ENCODE data around the gene PTPN6.
A peak's percentile ranks its signal among the peaks of the same experiment; 100 is the strongest.

Gene PTPN6

GRCh38 chr12:6975297-6976032 lies 24.3 kb downstream of the PTPN6 start:
- no peak for DNase-seq

- no peak for DNase-seq
Observed at GRCh38 chr12:6977653-6978052, 26.5 kb downstream of the PTPN6 start.

- no peak for DNase-seq
Observed at GRCh38 chr12:6978188-6978587, 27.0 kb downstream of the PTPN6 start.

- DNase-seq = no peak
Observed at GRCh38 chr12:6978611-6979011, 27.5 kb downstream of the PTPN6 start.

DNA sequence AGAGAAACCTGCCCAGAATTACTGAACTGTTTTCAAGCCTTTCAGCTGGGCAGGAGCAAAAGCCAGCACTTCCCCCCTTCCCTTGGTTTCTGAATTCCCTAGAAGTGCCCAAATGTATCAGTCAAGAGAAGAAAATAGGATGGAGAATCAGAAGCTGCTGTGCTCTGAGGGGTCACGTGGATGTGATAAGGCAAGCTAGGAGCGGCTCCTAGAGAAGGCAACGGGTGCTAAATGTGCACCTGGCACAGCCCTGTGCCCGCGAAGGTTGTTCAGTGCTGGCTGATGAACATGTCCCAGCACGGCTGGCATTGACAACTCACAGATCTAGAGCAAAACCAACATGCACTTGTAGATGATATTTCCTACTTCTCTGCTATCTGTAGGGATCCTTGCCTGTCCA lies 27.9 kb downstream of the PTPN6 start:
- no peak for DNase-seq

GRCh38 chr12:6979453-6979852 lies 28.3 kb downstream of the PTPN6 start:
- DNase-seq = no peak

DNA sequence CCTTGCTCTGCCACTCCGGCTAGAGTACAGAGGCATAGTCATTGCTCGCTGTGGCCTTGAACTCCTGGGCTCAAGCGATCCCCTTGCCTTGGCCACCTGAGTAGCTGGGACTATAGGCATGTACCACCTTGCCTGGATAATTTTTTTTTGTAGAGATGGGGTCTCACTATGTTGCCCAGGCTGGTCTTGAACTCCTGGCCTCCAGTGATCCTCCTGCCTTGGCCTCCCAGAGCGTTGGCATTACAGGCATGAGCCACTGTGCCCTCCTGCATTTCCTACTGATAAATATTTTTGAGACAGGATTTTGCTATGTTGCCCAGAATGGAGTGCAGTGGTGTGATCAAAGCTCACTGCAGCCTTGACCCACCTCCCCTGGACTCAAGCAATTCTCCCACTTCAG lies 28.9 kb downstream of the PTPN6 start:
- no peak for DNase-seq

DNA sequence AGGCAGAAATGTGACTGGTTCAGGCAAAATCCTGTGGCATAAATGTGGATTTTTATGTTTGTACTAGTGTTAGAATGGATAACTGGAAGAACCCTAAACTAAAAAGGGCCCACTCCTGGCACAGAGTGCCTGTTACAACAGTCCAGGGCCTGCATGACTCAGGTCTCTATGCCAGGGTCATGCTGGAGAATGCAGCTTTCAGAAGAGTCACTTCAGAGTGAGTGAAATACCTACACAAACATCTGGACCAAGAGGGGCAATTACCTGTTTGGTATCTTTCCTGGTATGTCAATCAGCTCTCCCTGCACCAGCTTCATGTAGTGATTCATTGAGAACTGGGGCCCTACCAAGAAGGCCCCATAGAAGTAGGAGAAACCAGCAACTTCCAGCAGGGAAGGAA lies 29.6 kb downstream of the PTPN6 start:
- DNase-seq = no peak

- DNase-seq = no peak
Observed at GRCh38 chr12:6981152-6982052, 30.2 kb downstream of the PTPN6 start.

DNA sequence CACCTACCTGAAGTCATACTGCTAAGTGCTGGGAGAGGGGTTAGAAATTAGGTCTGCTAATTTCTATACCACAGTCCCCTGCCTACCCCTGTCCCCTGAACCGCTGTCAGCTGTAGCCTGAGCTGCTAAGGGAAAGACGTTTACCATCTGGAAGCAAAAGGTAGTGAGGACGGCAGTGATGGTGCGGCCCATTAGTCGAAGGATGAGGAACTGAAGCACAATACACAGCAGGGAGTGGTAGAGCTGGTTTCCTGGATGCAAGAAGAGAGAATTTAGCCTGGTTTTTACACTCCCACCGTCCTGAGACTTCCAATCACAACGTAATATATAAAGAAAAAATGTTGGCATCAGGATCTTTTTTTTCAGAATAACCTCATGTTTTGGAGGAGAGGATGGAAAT lies 31.4 kb downstream of the PTPN6 start:
- DNase-seq = no peak

DNA sequence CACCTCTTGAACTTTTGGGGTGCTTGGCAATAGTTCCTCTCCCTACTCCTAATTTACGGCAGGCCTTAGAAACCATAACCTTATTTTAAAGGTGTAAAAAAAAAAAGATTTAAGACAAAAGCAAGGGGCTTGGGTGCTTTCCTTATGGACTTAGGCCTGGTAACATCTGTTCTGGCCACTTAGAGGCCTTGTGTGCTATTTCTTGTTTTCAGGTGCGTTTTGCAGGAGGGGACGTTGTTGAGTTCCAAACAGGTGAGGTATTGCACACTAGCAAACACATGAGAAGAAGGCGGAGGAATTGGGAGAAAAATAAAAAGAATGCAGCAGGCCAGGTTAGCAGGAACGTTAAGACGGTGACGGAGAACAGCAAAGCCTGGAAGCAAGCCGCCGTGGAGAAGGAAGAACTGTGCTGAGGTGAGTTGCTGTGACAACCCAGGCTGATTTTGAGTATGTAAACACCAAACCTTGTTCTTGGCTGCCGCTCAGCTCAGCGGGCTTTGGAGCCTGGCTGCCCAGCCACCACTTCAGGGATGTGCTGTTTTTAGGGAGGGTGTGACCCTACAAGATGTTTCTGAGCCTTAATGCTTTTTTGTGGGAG lies 36.9 kb downstream of the PTPN6 start:
- no peak for DNase-seq

- peak; percentile 93 for DNase-seq
Observed at GRCh38 chr12:6996040-6996441, 44.9 kb downstream of the PTPN6 start.

GRCh38 chr12:6998715-6999451 lies 47.7 kb downstream of the PTPN6 start:
- no peak for DNase-seq

DNA sequence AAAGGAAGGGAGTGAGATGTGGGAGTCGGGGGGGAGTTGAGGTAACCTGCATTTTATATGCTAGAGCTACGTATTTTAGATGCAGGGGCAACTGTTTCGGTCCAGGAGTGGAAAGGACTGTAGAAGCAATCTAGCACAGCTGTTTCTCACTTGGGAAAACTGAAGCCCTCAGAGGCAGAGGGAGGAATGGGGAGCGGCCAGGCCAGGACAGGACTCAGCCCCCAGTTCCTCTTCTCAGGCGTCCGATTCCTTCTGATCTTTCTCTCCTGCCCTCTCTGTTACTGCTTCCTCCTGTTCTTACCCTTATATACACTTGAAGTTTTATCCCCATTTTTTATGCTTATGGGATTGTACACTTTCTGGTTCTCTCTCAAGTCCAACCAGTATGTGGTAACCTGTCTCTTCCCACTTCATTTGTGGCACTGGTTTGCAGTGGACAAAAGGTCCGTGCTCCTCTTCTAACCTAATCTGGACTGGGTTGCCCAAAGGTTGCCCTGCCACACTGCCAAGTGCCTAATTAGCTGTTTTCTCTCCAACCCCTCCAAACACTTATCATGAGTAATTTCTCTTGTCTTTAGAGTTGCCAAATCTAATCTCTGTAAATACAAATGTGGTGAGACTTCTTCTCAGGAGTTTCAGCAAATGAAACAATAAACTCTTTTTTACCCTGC lies 50.9 kb downstream of the PTPN6 start:
- DNase-seq = no peak

DNA sequence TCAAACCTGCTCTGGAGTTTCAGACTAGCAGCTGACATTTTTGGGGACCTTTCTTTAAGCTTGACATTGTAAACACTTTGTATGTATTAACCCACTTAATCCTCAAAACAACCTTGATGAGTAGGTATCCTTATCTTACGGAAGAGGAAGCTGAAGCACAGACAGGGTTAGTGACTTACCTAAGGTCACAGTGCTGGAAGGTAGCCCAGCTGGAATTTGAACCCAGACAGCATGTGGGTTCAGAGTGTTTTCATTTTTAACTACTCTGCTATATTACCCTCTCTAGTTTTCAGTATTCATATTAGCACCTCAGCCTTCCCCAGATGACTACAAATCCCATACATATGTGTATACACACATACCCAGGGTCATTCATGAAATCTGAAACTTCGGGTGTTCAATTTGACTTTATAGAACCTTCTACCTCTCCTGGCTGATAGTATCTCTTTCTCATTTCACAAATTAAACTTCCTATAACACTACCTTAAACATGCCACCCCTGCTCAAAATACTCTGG lies 53.2 kb downstream of the PTPN6 start:
- no peak for DNase-seq

GRCh38 chr12:7004840-7005239 lies 53.7 kb downstream of the PTPN6 start:
- DNase-seq = no peak

DNA sequence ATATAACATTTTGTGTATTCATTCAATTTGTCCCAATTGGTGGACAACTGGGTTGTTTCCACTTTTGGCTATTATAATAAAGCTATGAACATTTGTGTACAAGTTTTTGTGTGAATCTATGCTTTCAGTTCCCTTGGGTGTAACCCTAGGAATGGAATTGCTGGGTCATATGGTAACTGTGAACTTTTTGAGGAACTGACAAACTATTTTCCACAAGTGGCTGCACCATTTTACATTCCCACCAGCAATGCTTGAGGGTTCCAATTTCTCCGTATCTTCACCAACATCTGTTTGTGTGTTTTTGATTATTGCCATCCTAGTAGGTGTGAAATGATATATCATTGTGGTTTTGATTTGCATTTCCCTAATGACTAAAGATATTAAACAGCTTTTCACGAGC lies 54.2 kb downstream of the PTPN6 start:
- DNase-seq = no peak

- DNase-seq = no peak
Observed at GRCh38 chr12:7006639-7007038, 55.5 kb downstream of the PTPN6 start.

- no peak for DNase-seq
Observed at GRCh38 chr12:7008864-7009263, 57.7 kb downstream of the PTPN6 start.

DNA sequence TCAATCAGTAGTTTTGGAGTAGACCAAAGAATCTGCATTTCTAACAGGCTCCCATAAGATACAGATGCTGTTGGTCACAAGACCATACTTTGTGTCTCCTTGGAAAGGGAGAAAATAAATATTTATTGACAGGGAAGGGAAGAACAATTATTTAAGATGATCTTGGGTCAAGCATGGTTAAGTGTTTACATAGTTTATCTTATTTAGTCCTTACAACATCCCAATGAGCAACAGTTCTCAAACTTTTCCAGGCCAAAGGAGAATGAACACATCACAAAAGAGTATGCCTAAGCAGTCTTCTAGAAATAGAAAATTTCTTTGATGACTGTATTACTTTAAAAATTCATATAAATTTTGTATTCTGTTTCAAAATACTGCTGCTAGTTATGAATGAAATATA lies 58.4 kb downstream of the PTPN6 start:
- no peak for DNase-seq
